Loucy (cell line): ENCODE data around the gene FNDC11.
A peak's percentile ranks its signal among the peaks of the same experiment; 100 is the strongest.

Source experiments
- H2AFZ ChIP-seq: fragments of 200-600 bp; sonication (generic); 2 replicates; pipeline ENCODE4 v1.6.0; 2016; ENCODE audit warnings: antibody characterized with exemption, mild to moderate bottlenecking, low read length, moderate library complexity
- H3F3A ChIP-seq: fragments of 200-600 bp; 2 replicates; pipeline ENCODE4 v1.6.0; 2016; ENCODE audit warnings: antibody characterized with exemption, low read depth, mild to moderate bottlenecking
- H3K27me3 ChIP-seq: fragments of 200-600 bp; sonication (generic); 2 replicates; pipeline ENCODE4 v1.6.1; 2014; ENCODE audit warnings: low read length, mild to moderate bottlenecking; ENCODE audit not compliant: insufficient read depth, poor library complexity, severe bottlenecking
- H3K36me3 ChIP-seq: fragments of 200-600 bp; sonication (generic); 2 replicates; pipeline ENCODE4 v1.6.1; 2016; ENCODE audit warnings: low read length; ENCODE audit not compliant: insufficient read depth
- H3K4me1 ChIP-seq: fragments of 200-600 bp; sonication (generic); 2 replicates; pipeline ENCODE4 v1.5.1; 2014; ENCODE audit warnings: low read length, mild to moderate bottlenecking; ENCODE audit not compliant: insufficient read depth, poor library complexity, severe bottlenecking
- H3K4me2 ChIP-seq: fragments of 200-600 bp; sonication (generic); 2 replicates; pipeline ENCODE4 v1.6.0; 2014; ENCODE audit warnings: antibody characterized with exemption, low read length, low read depth, mild to moderate bottlenecking; ENCODE audit not compliant: poor library complexity, severe bottlenecking
- H3K4me3 ChIP-seq: fragments of 200-600 bp; sonication (generic); 2 replicates; pipeline ENCODE4 v1.5.1; 2014; ENCODE audit warnings: low read length, mild to moderate bottlenecking, mixed read lengths; ENCODE audit not compliant: poor library complexity, severe bottlenecking
- H3K79me2 ChIP-seq: fragments of 200-600 bp; sonication (generic); 2 replicates; pipeline ENCODE4 v1.6.1; 2014; ENCODE audit warnings: low read length; ENCODE audit not compliant: insufficient read depth
- H3K9ac ChIP-seq: fragments of 200-600 bp; sonication (generic); 2 replicates; pipeline ENCODE4 v1.6.0; 2014; ENCODE audit warnings: mild to moderate bottlenecking, low read depth, low read length, moderate library complexity; ENCODE audit not compliant: poor library complexity, severe bottlenecking
- H3K9me2 ChIP-seq: fragments of 200-600 bp; sonication (generic); replicated peaks from 2 replicates; pipeline ENCODE4 v1.6.1; 2016; ENCODE audit warnings: low read depth, low read length, mixed read lengths
- H3K9me3 ChIP-seq: fragments of 200-600 bp; sonication (generic); 2 replicates; pipeline ENCODE4 v1.6.1; 2014; ENCODE audit warnings: mild to moderate bottlenecking, antibody characterized with exemption, low read length, low read depth; ENCODE audit not compliant: insufficient read depth
- H4K20me1 ChIP-seq: fragments of 200-600 bp; sonication (generic); 2 replicates; pipeline ENCODE4 v1.6.0; 2014; ENCODE audit warnings: antibody characterized with exemption, low read length, mild to moderate bottlenecking; ENCODE audit not compliant: insufficient read depth, poor library complexity, severe bottlenecking
- EZH2phosphoT487 ChIP-seq: fragments of 200-600 bp; IDR thresholded peaks from 2 replicates; pipeline ENCODE4 v1.6.1; 2018; ENCODE audit warnings: antibody characterized with exemption, mild to moderate bottlenecking, moderate library complexity, borderline replicate concordance
- TF ChIP-seq, protein P1 (sequence below): fragments of 200-600 bp; sonication (generic); conservative IDR thresholded peaks from 2 replicates; pipeline ENCODE4 v1.5.1; 2014; ENCODE audit warnings: mild to moderate bottlenecking, antibody characterized with exemption, low read length

The FNDC11 gene

DNA sequence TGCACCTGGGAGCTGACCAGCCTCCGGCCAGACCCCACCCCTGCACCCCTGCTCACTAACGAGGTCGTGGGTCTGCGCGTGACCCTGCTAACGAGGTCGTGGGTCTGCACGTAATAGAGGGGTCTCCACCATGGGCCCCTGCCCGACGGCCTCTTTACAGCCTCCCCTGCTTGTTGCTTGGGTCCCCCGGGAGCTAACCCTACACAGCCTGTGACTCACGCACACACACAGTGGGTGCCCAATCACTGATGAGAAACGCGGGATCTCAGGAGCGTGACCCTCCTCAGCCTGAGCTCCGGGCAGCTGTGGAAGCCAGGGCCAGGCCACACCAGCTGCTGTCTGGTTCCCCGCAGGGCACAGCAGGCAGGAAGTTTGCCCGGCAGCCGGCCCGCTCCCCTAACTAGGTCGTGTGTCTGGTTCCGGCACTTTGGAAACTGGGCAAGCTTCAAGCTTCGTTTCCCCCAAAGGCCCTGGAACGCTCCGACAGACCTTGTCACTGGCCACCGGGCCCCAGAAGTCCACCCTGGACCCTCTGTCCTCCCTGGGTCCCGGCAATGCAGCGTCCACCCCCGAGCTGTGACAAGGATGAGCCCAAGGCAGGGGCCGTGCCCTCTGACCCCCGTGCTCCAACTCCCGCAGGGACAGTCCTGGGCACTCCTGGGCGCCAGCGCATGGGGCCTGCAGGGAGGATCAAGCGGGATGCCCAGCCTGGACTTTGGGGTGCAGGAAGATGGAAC is 17.6 kb upstream of the FNDC11 start:
- no peaks in the 10 kb centered on the region for H3K36me3 ChIP-seq
- peaks cover 12% of the 10 kb centered on the region for H3K4me1 ChIP-seq
- H3K9me3 ChIP-seq: no peaks in the 10 kb centered on the region
- H3K9me2 ChIP-seq: no peaks in the 10 kb centered on the region
- H3K79me2 ChIP-seq: no peaks in the 10 kb centered on the region
- H2AFZ ChIP-seq: no peak overlapping the region
- H3K4me2 ChIP-seq: no peak overlapping the region
- TF ChIP-seq, protein P1, sequence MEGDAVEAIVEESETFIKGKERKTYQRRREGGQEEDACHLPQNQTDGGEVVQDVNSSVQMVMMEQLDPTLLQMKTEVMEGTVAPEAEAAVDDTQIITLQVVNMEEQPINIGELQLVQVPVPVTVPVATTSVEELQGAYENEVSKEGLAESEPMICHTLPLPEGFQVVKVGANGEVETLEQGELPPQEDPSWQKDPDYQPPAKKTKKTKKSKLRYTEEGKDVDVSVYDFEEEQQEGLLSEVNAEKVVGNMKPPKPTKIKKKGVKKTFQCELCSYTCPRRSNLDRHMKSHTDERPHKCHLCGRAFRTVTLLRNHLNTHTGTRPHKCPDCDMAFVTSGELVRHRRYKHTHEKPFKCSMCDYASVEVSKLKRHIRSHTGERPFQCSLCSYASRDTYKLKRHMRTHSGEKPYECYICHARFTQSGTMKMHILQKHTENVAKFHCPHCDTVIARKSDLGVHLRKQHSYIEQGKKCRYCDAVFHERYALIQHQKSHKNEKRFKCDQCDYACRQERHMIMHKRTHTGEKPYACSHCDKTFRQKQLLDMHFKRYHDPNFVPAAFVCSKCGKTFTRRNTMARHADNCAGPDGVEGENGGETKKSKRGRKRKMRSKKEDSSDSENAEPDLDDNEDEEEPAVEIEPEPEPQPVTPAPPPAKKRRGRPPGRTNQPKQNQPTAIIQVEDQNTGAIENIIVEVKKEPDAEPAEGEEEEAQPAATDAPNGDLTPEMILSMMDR: no peak
- no peak for TF ChIP-seq EZH2phosphoT487
- no peak overlapping the region for H3K9ac ChIP-seq
- no peaks in the 10 kb centered on the region for H4K20me1 ChIP-seq
- H3K27me3 ChIP-seq: no peaks in the 10 kb centered on the region
- H3K4me3 ChIP-seq: no peak overlapping the region
- no peaks in the 10 kb centered on the region for H3F3A ChIP-seq

DNA sequence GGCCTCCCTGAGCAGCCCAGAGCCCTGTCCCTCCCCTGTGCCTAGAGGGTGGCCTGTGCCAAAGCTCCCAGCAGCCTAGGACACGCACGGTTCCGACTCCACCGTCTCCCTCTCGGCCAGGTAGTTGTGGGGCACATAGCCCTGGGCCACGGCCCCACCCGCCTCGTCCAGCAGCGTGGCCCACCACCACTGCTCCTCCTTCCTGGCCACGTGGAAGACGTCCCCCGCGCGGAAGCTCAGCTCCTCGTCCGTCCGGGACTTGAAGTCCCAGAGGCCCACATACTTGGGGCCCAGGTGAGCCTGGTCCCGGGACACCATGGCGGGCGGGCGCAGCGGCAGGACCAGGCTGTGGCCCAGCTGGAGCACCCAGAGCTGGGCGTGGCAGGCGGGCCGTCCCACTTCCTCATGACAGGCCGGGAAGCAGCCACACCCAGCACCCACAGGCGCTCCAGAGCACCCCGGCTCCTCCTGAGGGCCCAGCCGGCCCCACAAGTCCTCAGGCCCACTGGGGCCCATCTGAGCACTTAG is 16.9 kb upstream of the FNDC11 start, which contains the start of gene PTK6:
PTK6 (minus strand) TSS at position 380 of the 528 bp plus-strand sequence; CDS start at position 318, 62 bp downstream.
- no peaks in the 10 kb centered on the region for H3K27me3 ChIP-seq

DNA sequence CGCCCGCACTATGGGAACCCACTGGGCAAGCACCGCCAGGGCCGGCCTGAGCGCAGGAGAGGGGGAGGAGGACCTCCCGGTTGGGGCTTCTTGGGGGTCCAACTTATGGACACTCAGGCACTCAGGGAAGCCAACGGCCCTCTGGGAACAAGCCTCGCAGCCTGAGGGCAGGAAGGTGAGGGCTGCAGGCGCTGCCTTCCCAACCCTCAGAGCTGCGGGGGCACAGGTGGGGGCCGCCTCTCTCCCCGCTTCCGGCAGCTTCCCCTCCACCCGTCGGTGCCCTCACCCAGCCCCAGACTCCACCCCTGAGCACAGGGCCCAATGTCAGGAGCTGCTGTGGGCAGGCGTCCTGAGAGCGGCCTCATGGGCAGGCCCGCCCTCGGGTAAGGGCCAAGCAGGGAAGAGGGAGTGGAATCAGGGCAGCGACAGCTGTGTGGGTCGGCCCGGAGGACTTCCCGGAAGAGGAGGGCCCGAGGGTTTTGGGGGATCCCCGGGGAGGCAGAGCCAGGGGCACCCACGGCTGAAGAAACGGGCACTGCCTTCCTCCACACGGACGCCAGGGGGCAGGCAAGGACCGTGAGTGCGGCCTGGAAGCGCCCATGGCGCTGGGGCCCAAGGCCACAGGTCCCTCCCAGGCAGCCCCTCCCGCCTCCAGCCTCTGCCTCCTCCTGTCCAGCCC is 16.3 kb upstream of the FNDC11 start:
- H3K9ac ChIP-seq: peak overlapping the region; percentile 66

More for the DNA sequence above, 16.9 kb upstream of the FNDC11 start, which contains the start of gene PTK6:
- no peaks in the 10 kb centered on the region for H3F3A ChIP-seq
- no peaks in the 10 kb centered on the region for H3K9me2 ChIP-seq
- TF ChIP-seq, protein P1: no peak
- no peak for TF ChIP-seq EZH2phosphoT487
- no peaks in the 10 kb centered on the region for H3K36me3 ChIP-seq
- no peaks in the 10 kb centered on the region for H3K9me3 ChIP-seq
- H3K4me1 ChIP-seq: peaks cover 12% of the 10 kb centered on the region
- peak within 1 kb of the TSS; percentile 62; the same call in 1 of the 2 replicates for H2AFZ ChIP-seq
- peak within 1 kb of the TSS; percentile 66 for H3K4me2 ChIP-seq
- peak within 1 kb of the TSS; percentile 63 for H3K4me3 ChIP-seq
- peak within 1 kb of the TSS; percentile 66 for H3K9ac ChIP-seq
- no peaks in the 10 kb centered on the region for H3K79me2 ChIP-seq
- H4K20me1 ChIP-seq: no peaks in the 10 kb centered on the region

More for the DNA sequence above, 16.3 kb upstream of the FNDC11 start:
- Histone ChIP-seq H3K36me3 (no peaks in the 10 kb centered on the region), H3K4me3 (peak overlapping the region; percentile 63), H3K9me2 (no peaks in the 10 kb centered on the region), H3K4me1 (peaks cover 12% of the 10 kb centered on the region), H3K79me2 (no peaks in the 10 kb centered on the region), H3K4me2 (peak overlapping the region; percentile 66), H3K9me3 (no peaks in the 10 kb centered on the region), H4K20me1 (no peaks in the 10 kb centered on the region), H3F3A (no peaks in the 10 kb centered on the region), H3K27me3 (no peaks in the 10 kb centered on the region), H2AFZ (peak overlapping the region; percentile 62; the same call in 1 of the 2 replicates)
- TF ChIP-seq EZH2phosphoT487: no peak
- TF ChIP-seq, protein P1: peak; percentile 79
